Cardiac muscle cell (in vitro differentiated cells and primary cell): ENCODE results near the gene OTOF. TPM values are rescaled to one million over a fixed set of nuclear protein-coding genes. Genes with fewer than 3 reads are reported as not detected.

Experiments
- DNase-seq, 2 donors: peaks; one replicate each; pipeline versions ENCODE4 v3.0.0 to v3.0.0-alpha.2; 2010 to 2017; ENCODE audit warnings: low read depth in 1 of 2, low spot score in 1 of 2
- H3K27ac ChIP-seq: fragments of 200-600 bp; sonication (generic); 2 replicates; pipeline ENCODE4 v1.5.1; 2016
- H3K27me3 ChIP-seq: fragments of 200-600 bp; sonication (generic); 2 replicates; pipeline ENCODE4 v1.6.0; 2016; ENCODE audit warnings: control low read depth
- H3K36me3 ChIP-seq: fragments of 200-600 bp; sonication (generic); 2 replicates; pipeline ENCODE4 v1.5.1; 2016; ENCODE audit warnings: control low read depth
- H3K4me1 ChIP-seq: fragments of 200-600 bp; sonication (generic); 2 replicates; pipeline ENCODE4 v1.8.1; 2017; ENCODE audit warnings: low read depth, mild to moderate bottlenecking, mixed run types
- H3K4me3 ChIP-seq: fragments of 200-600 bp; sonication (generic); 2 replicates; pipeline ENCODE4 v1.5.1; 2016; ENCODE audit warnings: mild to moderate bottlenecking
- H3K9me3 ChIP-seq: fragments of 200-600 bp; sonication (generic); 2 replicates; pipeline ENCODE4 v1.5.1; 2017; ENCODE audit warnings: low read depth, mild to moderate bottlenecking, control low read depth
- CTCF ChIP-seq: IDR thresholded peaks from 2 replicates; pipeline ENCODE4 v1.5.1; 2012; ENCODE audit warnings: low read depth, mild to moderate bottlenecking, low read length
- polyA plus RNA-seq: library from polyadenylated mRNA; unstranded; fragments of >200 nt; fragmentation: Nextera tagmentation; extraction: Ambion mirVana; gene quantifications from 2 replicates; pipeline ENCODE4 v1.2.1, GENCODE V29; 2016
- total RNA-seq: library from RNA; depleted of rRNA; stranded (reverse); fragments of >200 nt; gene quantifications from 2 replicates; pipeline ENCODE4 v1.2.3, GENCODE V29; 2016

Gene OTOF
- total and polyA plus RNA-seq, 2 experiments from 2014 or later, result not detected

GRCh38 chr2:26462100-26462499 lies 15.8 kb downstream of the OTOF start:
- no peak overlapping the region for H3K4me3 ChIP-seq
- peaks cover 6% of the 10 kb centered on the region for H3K4me1 ChIP-seq
- H3K27ac ChIP-seq, result no peak overlapping the region
- no peaks in the 10 kb centered on the region for H3K36me3 ChIP-seq
- no peak for TF ChIP-seq CTCF
- no peaks in the 10 kb centered on the region for H3K9me3 ChIP-seq
- H3K27me3 ChIP-seq, result no peaks in the 10 kb centered on the region
- no peak for DNase-seq

- TF ChIP-seq CTCF, result no peak
- no peak for DNase-seq
Measured at GRCh38 chr2:26461601-26462023, 16.3 kb downstream of the OTOF start.

GRCh38 chr2:26460613-26461031 lies 17.3 kb downstream of the OTOF start:
- H3K27me3 ChIP-seq, result no peaks in the 10 kb centered on the region
- H3K4me3 ChIP-seq, result no peak overlapping the region
- H3K36me3 ChIP-seq, result no peaks in the 10 kb centered on the region
- TF ChIP-seq CTCF, result no peak
- H3K4me1 ChIP-seq, result peaks cover 6% of the 10 kb centered on the region
- H3K27ac ChIP-seq, result no peak overlapping the region
- H3K9me3 ChIP-seq, result no peaks in the 10 kb centered on the region
- no peak for DNase-seq

More at GRCh38 chr2:26461601-26462023, 16.3 kb downstream of the OTOF start:
- no peak overlapping the region for H3K4me3 ChIP-seq
- no peak overlapping the region for H3K27ac ChIP-seq
- no peaks in the 10 kb centered on the region for H3K9me3 ChIP-seq
- H3K36me3 ChIP-seq, result no peaks in the 10 kb centered on the region
- peaks cover 6% of the 10 kb centered on the region for H3K4me1 ChIP-seq
- no peaks in the 10 kb centered on the region for H3K27me3 ChIP-seq

GRCh38 chr2:26459991-26460612 lies 17.8 kb downstream of the OTOF start:
- Histone ChIP-seq H3K27me3 (no peaks in the 10 kb centered on the region), H3K4me3 (no peak overlapping the region), H3K36me3 (no peaks in the 10 kb centered on the region), H3K4me1 (peaks cover 6% of the 10 kb centered on the region), H3K27ac (no peak overlapping the region), H3K9me3 (no peaks in the 10 kb centered on the region)
- no peak for DNase-seq
- peak; percentile 29 for TF ChIP-seq CTCF

- Histone ChIP-seq H3K4me1 (peaks cover 6% of the 10 kb centered on the region), H3K27me3 (no peaks in the 10 kb centered on the region), H3K9me3 (no peaks in the 10 kb centered on the region), H3K36me3 (no peaks in the 10 kb centered on the region), H3K27ac (no peak overlapping the region), H3K4me3 (no peak overlapping the region)
- no peak for TF ChIP-seq CTCF
- no peak for DNase-seq
Measured at GRCh38 chr2:26458365-26459042, 19.4 kb downstream of the OTOF start.
